HEK293 (cell line): ENCODE data around the gene KRTAP25-1.

Source experiments
- CTCF ChIP-seq: fragments of 450-650 bp; formaldehyde crosslinking; IDR thresholded peaks from 2 replicates; pipeline ENCODE4 v1.5.1; 2016; ENCODE audit warnings: missing biosample characterization, missing genetic modification characterization
- ZBTB17 ChIP-seq: fragments of 450-650 bp; formaldehyde crosslinking; IDR thresholded peaks from 2 replicates; pipeline ENCODE4 v1.5.1; 2016; ENCODE audit warnings: missing biosample characterization, missing genetic modification characterization
- ZBTB7A ChIP-seq: fragments of 450-650 bp; formaldehyde crosslinking; IDR thresholded peaks from 2 replicates; pipeline ENCODE4 v1.5.1; 2016; ENCODE audit warnings: low read depth, missing biosample characterization, missing genetic modification characterization
- ZFP3 ChIP-seq: fragments of 450-650 bp; formaldehyde crosslinking; IDR thresholded peaks from 2 replicates; pipeline ENCODE4 v1.5.1; 2016; ENCODE audit warnings: low read depth, missing biosample characterization, missing genetic modification characterization
- ZNF133 ChIP-seq: fragments of 450-650 bp; formaldehyde crosslinking; IDR thresholded peaks from 2 replicates; pipeline ENCODE4 v1.5.1; 2016; ENCODE audit warnings: missing biosample characterization, missing genetic modification characterization
- ZNF138 ChIP-seq: fragments of 450-650 bp; formaldehyde crosslinking; IDR thresholded peaks from 2 replicates; pipeline ENCODE4 v1.5.1; 2016; ENCODE audit warnings: missing biosample characterization, missing genetic modification characterization, borderline replicate concordance
- ZNF140 ChIP-seq: fragments of 450-650 bp; formaldehyde crosslinking; IDR thresholded peaks from 2 replicates; pipeline ENCODE4 v1.5.1; 2016; ENCODE audit warnings: missing biosample characterization, missing genetic modification characterization
- ZNF302 ChIP-seq: fragments of 450-650 bp; formaldehyde crosslinking; IDR thresholded peaks from 2 replicates; pipeline ENCODE4 v1.5.1; 2016; ENCODE audit warnings: missing biosample characterization, missing genetic modification characterization, low read depth
- ZNF645 ChIP-seq: fragments of 450-650 bp; formaldehyde crosslinking; IDR thresholded peaks from 2 replicates; pipeline ENCODE4; 2016; ENCODE audit warnings: missing biosample characterization, missing genetic modification characterization
- ZNF654 ChIP-seq: fragments of 450-650 bp; formaldehyde crosslinking; IDR thresholded peaks from 2 replicates; pipeline ENCODE4 v1.5.1; 2016; ENCODE audit warnings: low read depth, missing biosample characterization, missing genetic modification characterization
- ZNF660 ChIP-seq: fragments of 450-650 bp; IDR thresholded peaks from 2 replicates; pipeline ENCODE4 v1.5.1; 2018; ENCODE audit warnings: missing biosample characterization, mild to moderate bottlenecking, missing genetic modification characterization
- ZNF677 ChIP-seq: fragments of 450-650 bp; IDR thresholded peaks from 2 replicates; pipeline ENCODE4 v1.5.0; 2018; ENCODE audit warnings: missing biosample characterization, mild to moderate bottlenecking, missing genetic modification characterization, moderate library complexity
- TF ChIP-seq, protein P1 (sequence below): fragments of 450-650 bp; formaldehyde crosslinking; IDR thresholded peaks from 2 replicates; pipeline ENCODE4 v1.5.1; 2017; ENCODE audit warnings: missing biosample characterization, missing genetic modification characterization
- TF ChIP-seq, protein P2 (sequence below): fragments of 450-650 bp; formaldehyde crosslinking; IDR thresholded peaks from 2 replicates; pipeline ENCODE4 v1.5.1; 2016; ENCODE audit warnings: missing biosample characterization, missing genetic modification characterization

- no peak for TF ChIP-seq ZNF645 (tag by site-specific recombination)
- TF ChIP-seq ZNF302, result no peak
- TF ChIP-seq, protein P1, sequence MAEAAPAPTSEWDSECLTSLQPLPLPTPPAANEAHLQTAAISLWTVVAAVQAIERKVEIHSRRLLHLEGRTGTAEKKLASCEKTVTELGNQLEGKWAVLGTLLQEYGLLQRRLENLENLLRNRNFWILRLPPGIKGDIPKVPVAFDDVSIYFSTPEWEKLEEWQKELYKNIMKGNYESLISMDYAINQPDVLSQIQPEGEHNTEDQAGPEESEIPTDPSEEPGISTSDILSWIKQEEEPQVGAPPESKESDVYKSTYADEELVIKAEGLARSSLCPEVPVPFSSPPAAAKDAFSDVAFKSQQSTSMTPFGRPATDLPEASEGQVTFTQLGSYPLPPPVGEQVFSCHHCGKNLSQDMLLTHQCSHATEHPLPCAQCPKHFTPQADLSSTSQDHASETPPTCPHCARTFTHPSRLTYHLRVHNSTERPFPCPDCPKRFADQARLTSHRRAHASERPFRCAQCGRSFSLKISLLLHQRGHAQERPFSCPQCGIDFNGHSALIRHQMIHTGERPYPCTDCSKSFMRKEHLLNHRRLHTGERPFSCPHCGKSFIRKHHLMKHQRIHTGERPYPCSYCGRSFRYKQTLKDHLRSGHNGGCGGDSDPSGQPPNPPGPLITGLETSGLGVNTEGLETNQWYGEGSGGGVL (tag by site-specific recombination), result no peak
- no peak for TF ChIP-seq ZNF660 (tag by site-specific recombination)
- no peak for TF ChIP-seq ZBTB17
- no peak for TF ChIP-seq CTCF
- no peak for TF ChIP-seq ZNF133
- TF ChIP-seq ZBTB7A, result no peak
- TF ChIP-seq, protein P2, sequence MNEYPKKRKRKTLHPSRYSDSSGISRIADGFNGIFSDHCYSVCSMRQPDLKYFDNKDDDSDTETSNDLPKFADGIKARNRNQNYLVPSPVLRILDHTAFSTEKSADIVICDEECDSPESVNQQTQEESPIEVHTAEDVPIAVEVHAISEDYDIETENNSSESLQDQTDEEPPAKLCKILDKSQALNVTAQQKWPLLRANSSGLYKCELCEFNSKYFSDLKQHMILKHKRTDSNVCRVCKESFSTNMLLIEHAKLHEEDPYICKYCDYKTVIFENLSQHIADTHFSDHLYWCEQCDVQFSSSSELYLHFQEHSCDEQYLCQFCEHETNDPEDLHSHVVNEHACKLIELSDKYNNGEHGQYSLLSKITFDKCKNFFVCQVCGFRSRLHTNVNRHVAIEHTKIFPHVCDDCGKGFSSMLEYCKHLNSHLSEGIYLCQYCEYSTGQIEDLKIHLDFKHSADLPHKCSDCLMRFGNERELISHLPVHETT (tag by site-specific recombination), result no peak
- TF ChIP-seq ZNF140, result no peak
- TF ChIP-seq ZNF654, result no peak
- TF ChIP-seq ZNF138 (tag by site-specific recombination), result no peak
- no peak for TF ChIP-seq ZFP3
- TF ChIP-seq ZNF677 (tag by site-specific recombination), result no peak
These were observed 44.4 kb upstream of the KRTAP25-1 start for GRCh38 chr21:30333736-30334135.
